ENCODE data around the gene RGL4.
"Not testable (repeated sequence)": the region's sequence is repeated elsewhere in the genome, so short reads cannot be mapped to it uniquely, and the experiment has no call there.

RGL4 gene

DNA sequence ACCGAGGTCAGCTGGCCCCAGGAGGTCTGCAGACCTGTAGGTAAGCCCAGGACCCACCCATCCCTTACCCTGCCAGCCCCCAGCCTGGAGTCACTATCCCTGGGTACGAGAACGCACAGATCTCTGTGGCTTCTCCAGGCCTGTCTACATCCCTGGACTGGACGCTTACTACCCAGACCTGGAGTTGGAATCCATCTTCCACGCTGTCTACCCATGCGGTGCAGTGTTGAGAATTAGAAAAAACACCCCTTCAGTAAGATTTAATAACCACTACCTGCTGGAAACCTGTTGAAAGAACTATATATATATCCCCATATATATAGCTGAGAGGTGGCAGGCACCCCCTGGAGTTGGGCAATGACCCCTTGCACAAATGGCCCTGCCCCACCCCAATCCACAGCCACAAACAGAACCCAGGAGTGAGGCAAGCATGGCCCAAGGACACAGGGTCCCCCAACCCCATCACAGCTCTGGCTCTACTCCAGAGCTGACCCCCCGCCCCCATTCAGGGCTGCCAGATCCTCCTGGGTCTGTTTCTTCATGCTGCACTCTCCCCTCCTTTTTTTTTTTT is 17.7 kb upstream of the RGL4 start:
- Histone ChIP-seq H3K27me3 (ENCODE audit: control insufficient read depth, insufficient read depth, low read length) (no peaks in the 10 kb centered on the region), H3K79me2 (no peaks in the 10 kb centered on the region), H3K4me1 (no peaks in the 10 kb centered on the region), H3K9ac (no peak overlapping the region), H2AFZ (no peak overlapping the region), H3K4me3 (ENCODE audit: low read depth, low read length) (no peak overlapping the region), H3K9me3 (ENCODE audit: control insufficient read depth, low read length) (no peaks in the 10 kb centered on the region), H3K27ac (no peak overlapping the region), H3K36me3 (ENCODE audit: control insufficient read depth, insufficient read depth, low read length) (no peaks in the 10 kb centered on the region), H3K4me2 (ENCODE audit: low read length) (no peak overlapping the region)
- TF ChIP-seq, protein P1, sequence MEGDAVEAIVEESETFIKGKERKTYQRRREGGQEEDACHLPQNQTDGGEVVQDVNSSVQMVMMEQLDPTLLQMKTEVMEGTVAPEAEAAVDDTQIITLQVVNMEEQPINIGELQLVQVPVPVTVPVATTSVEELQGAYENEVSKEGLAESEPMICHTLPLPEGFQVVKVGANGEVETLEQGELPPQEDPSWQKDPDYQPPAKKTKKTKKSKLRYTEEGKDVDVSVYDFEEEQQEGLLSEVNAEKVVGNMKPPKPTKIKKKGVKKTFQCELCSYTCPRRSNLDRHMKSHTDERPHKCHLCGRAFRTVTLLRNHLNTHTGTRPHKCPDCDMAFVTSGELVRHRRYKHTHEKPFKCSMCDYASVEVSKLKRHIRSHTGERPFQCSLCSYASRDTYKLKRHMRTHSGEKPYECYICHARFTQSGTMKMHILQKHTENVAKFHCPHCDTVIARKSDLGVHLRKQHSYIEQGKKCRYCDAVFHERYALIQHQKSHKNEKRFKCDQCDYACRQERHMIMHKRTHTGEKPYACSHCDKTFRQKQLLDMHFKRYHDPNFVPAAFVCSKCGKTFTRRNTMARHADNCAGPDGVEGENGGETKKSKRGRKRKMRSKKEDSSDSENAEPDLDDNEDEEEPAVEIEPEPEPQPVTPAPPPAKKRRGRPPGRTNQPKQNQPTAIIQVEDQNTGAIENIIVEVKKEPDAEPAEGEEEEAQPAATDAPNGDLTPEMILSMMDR (IDR thresholded peaks at IDR 0.05) = no peak

DNA sequence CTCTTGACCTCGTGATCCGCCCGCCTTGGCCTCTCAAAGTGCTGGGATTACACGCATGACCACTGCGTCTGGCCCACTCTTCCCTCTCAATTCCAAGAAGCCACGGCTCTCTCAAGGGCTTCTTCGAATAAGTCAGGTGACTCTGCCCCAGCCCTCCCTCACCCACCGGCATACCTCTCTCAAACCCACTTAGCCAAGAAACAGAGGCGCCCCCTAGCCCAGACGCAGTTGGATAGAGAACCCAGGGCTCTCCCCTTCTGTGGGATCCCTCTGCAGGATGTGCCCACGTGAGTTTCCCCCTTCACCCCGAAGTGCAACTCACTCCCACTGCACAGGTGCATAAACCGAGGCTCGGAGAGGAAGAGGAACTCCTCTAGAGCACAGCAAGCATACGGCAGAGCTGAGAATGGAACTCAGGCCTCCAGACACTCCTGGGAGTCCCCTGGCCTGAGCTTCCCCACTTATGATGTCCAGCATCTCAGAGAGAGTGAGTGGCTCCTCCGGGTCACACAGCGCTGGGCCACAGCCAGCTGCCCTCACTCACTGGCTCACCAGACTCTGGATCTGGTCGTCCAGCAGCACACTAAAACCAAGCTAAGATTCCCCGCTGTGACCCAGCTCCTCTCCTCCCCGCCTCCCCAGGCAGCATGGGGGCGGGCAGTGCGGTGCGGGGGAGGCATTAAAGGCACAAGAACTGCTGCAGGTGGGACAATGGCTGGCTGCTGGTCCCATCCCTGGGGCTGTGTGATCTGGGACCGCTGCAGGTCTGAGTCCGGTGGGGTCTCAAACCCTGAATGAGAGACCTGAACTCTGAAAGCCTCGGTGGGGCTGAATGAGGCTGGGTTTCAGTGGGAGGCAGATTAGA is 16.8 kb upstream of the RGL4 start:
- Histone ChIP-seq H3K4me2 (ENCODE audit: low read length) (no peak overlapping the region), H3K4me3 (ENCODE audit: low read depth, low read length) (no peak overlapping the region), H3K9ac (no peak overlapping the region), H3K9me3 (ENCODE audit: control insufficient read depth, low read length) (no peaks in the 10 kb centered on the region), H3K27me3 (ENCODE audit: control insufficient read depth, insufficient read depth, low read length) (no peaks in the 10 kb centered on the region), H3K4me1 (no peaks in the 10 kb centered on the region), H3K27ac (no peak overlapping the region), H3K36me3 (ENCODE audit: control insufficient read depth, insufficient read depth, low read length) (no peaks in the 10 kb centered on the region), H2AFZ (no peak overlapping the region), H3K79me2 (no peaks in the 10 kb centered on the region)
- TF ChIP-seq, protein P1 (IDR thresholded peaks at IDR 0.05) = no peak

GRCh38 chr22:23674886-23675501 is 15.8 kb upstream of the RGL4 start:
- H3K9me3 ChIP-seq (ENCODE audit: control insufficient read depth, low read length); H3K4me2 ChIP-seq (ENCODE audit: low read length); H3K27me3 ChIP-seq (ENCODE audit: control insufficient read depth, insufficient read depth, low read length); H3K27ac ChIP-seq; H3K4me3 ChIP-seq (ENCODE audit: low read depth, low read length); H3K79me2 ChIP-seq; H3K9ac ChIP-seq; H3K36me3 ChIP-seq (ENCODE audit: control insufficient read depth, insufficient read depth, low read length); H2AFZ ChIP-seq; H3K4me1 ChIP-seq: not testable (repeated sequence)

- no peaks in the 10 kb centered on the region for H3K4me1 ChIP-seq
- no peak overlapping the region for H3K9ac ChIP-seq
- no peak overlapping the region for H3K27ac ChIP-seq
- H3K27me3 ChIP-seq (ENCODE audit: control insufficient read depth, insufficient read depth, low read length) = no peaks in the 10 kb centered on the region
- no peaks in the 10 kb centered on the region for H3K9me3 ChIP-seq (ENCODE audit: control insufficient read depth, low read length)
- TF ChIP-seq, protein P1 (IDR thresholded peaks at IDR 0.05) = no peak
- no peak overlapping the region for H3K4me3 ChIP-seq (ENCODE audit: low read depth, low read length)
- no peak overlapping the region for H3K4me2 ChIP-seq (ENCODE audit: low read length)
- no peak overlapping the region for H2AFZ ChIP-seq
- H3K36me3 ChIP-seq (ENCODE audit: control insufficient read depth, insufficient read depth, low read length) = no peaks in the 10 kb centered on the region
- H3K79me2 ChIP-seq = no peaks in the 10 kb centered on the region
These were observed 15.1 kb upstream of the RGL4 start for GRCh38 chr22:23675502-23676415.

GRCh38 chr22:23676841-23677700 is 13.7 kb upstream of the RGL4 start:
- H3K27me3 ChIP-seq (ENCODE audit: control insufficient read depth, insufficient read depth, low read length); H3K9ac ChIP-seq; H3K36me3 ChIP-seq (ENCODE audit: control insufficient read depth, insufficient read depth, low read length); H2AFZ ChIP-seq; H3K4me2 ChIP-seq (ENCODE audit: low read length); H3K9me3 ChIP-seq (ENCODE audit: control insufficient read depth, low read length); H3K4me1 ChIP-seq; H3K79me2 ChIP-seq; H3K27ac ChIP-seq; H3K4me3 ChIP-seq (ENCODE audit: low read depth, low read length): not testable (repeated sequence)
